ENCODE data around the gene MARCO.
"Not testable (repeated sequence)": the region's sequence is repeated elsewhere in the genome, so short reads cannot be mapped to it uniquely, and the experiment has no call there.

MARCO gene

GRCh38 chr2:119019521-119019920 lies 77.5 kb downstream of the MARCO start:
- H3K27me3 Mint-ChIP-seq, result peaks cover 4% of the 10 kb centered on the region
- no peaks in the 10 kb centered on the region for H3K4me1 Mint-ChIP-seq (ENCODE audit: low read depth)
- H3K4me3 Mint-ChIP-seq, result no peak overlapping the region
- H3K27ac Mint-ChIP-seq, result no peak overlapping the region
- H3K9me3 Mint-ChIP-seq (ENCODE audit: low read depth), result no peaks in the 10 kb centered on the region
- no peaks in the 10 kb centered on the region for H3K36me3 Mint-ChIP-seq

DNA sequence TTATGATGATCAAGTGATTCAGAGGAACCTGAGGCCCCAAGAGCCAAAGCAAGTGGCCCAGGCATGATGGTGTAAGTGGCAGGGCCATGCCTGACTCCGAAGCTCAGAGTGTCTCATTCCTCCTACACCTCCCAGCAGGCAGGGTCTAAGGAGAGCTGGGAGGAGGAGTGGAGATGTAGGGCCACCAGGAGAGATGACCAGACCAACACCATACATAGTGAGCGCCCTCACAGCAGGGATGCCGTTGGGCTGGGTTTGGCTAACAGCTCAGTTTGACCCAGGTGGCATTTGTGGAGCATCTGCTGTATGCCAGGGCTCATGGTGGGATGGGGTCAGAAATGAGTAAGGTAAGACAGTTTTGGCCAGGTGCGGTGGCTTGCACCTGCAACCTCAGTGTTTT lies 80.7 kb downstream of the MARCO start:
- H3K4me3 Mint-ChIP-seq, result no peak overlapping the region
- H3K27ac Mint-ChIP-seq, result no peak overlapping the region
- H3K9me3 Mint-ChIP-seq (ENCODE audit: low read depth), result no peaks in the 10 kb centered on the region
- no peaks in the 10 kb centered on the region for H3K4me1 Mint-ChIP-seq (ENCODE audit: low read depth)
- H3K27me3 Mint-ChIP-seq, result peaks cover 2% of the 10 kb centered on the region
- H3K36me3 Mint-ChIP-seq, result no peaks in the 10 kb centered on the region

DNA sequence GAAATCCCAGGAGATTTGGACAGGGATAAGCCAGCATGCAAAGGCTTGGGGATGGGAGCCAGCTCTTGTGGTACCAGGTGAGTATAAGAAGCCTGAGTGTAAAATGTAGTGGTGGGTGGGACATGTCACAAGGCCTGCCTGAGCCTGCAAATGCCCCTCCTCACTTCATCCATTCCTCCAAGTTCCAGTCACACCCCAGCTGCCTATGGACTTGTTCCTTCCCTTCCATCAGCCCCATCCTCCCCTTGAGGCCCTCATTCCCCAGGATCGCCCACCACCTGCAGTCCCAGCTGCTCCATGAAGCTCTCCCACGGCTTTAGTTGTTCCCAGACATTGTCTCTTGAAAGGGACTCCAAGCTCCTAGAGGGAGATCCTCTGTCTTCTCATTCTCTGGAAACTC lies 81.5 kb downstream of the MARCO start:
- peaks cover 2% of the 10 kb centered on the region for H3K27me3 Mint-ChIP-seq

DNA sequence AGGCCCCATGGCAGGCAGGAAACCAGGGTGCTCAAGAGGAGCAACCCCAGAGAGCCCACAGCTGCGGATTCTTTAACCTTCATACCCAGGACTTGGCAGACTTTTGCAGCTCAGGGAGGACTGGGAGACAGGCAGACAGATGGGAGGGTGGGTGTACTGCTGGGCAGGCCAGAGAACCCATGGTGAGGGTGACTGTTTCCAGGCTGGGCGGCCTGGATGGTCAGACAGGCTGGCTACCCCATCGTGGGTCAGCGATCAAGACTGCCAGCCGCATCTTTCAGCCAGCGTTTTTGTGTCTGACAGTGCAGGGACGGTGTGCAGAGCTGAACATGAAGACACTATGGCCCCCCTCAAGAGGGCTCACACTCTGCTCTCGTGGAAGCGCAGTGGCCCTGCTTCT lies 82.2 kb downstream of the MARCO start:
- Mint-ChIP-seq H3K4me3 (no peak overlapping the region), H3K36me3 (no peaks in the 10 kb centered on the region), H3K27me3 (peaks cover 7% of the 10 kb centered on the region), H3K4me1 (ENCODE audit: low read depth) (no peaks in the 10 kb centered on the region), H3K27ac (no peak overlapping the region), H3K9me3 (ENCODE audit: low read depth) (no peaks in the 10 kb centered on the region)

More for the DNA sequence above, 81.5 kb downstream of the MARCO start:
- no peaks in the 10 kb centered on the region for H3K4me1 Mint-ChIP-seq (ENCODE audit: low read depth)
- no peak overlapping the region for H3K4me3 Mint-ChIP-seq
- H3K9me3 Mint-ChIP-seq (ENCODE audit: low read depth), result no peaks in the 10 kb centered on the region
- no peaks in the 10 kb centered on the region for H3K36me3 Mint-ChIP-seq
- no peak overlapping the region for H3K27ac Mint-ChIP-seq

- no peaks in the 10 kb centered on the region for H3K36me3 Mint-ChIP-seq
Observed at GRCh38 chr2:119024568-119024967, 82.6 kb downstream of the MARCO start.

DNA sequence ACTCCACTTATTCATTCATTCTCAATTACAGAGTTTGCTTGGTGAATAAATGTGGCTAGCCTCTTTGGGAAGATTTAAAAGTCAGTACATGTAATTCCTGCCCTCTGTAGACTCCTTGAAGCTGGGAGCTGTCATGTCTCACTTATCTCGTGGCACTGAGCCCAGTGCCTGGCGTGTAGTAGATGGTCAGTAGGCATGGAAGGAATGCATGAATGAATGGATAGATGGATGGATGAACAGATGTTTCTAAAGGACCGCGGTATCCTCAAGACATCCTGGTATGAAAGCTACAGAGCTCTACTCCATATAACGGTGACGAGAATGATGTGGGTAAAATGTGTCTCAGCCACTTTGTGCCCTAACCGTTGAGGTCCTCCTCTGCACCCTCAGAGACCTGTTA lies 83.0 kb downstream of the MARCO start:
- no peak overlapping the region for H3K27ac Mint-ChIP-seq

More at GRCh38 chr2:119024568-119024967, 82.6 kb downstream of the MARCO start:
- Mint-ChIP-seq H3K9me3 (ENCODE audit: low read depth) (no peaks in the 10 kb centered on the region), H3K4me1 (ENCODE audit: low read depth) (no peaks in the 10 kb centered on the region), H3K27me3 (peaks cover 7% of the 10 kb centered on the region), H3K4me3 (no peak overlapping the region), H3K27ac (no peak overlapping the region)

GRCh38 chr2:119025762-119026351 lies 83.9 kb downstream of the MARCO start:
- no peak overlapping the region for H3K27ac Mint-ChIP-seq
- H3K27me3 Mint-ChIP-seq, result peaks cover 16% of the 10 kb centered on the region
- H3K4me1 Mint-ChIP-seq (ENCODE audit: low read depth), result no peaks in the 10 kb centered on the region
- no peaks in the 10 kb centered on the region for H3K36me3 Mint-ChIP-seq
- no peaks in the 10 kb centered on the region for H3K9me3 Mint-ChIP-seq (ENCODE audit: low read depth)
- H3K4me3 Mint-ChIP-seq, result no peak overlapping the region

More for the DNA sequence above, 83.0 kb downstream of the MARCO start:
- Mint-ChIP-seq H3K27me3 (peaks cover 8% of the 10 kb centered on the region), H3K4me3 (no peak overlapping the region), H3K4me1 (ENCODE audit: low read depth) (no peaks in the 10 kb centered on the region), H3K9me3 (ENCODE audit: low read depth) (no peaks in the 10 kb centered on the region), H3K36me3 (no peaks in the 10 kb centered on the region)

GRCh38 chr2:119026890-119027289 lies 84.9 kb downstream of the MARCO start:
- peaks cover 18% of the 10 kb centered on the region for H3K27me3 Mint-ChIP-seq
- H3K36me3 Mint-ChIP-seq, result no peaks in the 10 kb centered on the region

GRCh38 chr2:119028327-119029174 lies 86.6 kb downstream of the MARCO start:
- Mint-ChIP-seq H3K36me3 (peaks cover 3% of the 10 kb centered on the region), H3K4me1 (ENCODE audit: low read depth) (no peaks in the 10 kb centered on the region), H3K27me3 (peaks cover 17% of the 10 kb centered on the region)

More at GRCh38 chr2:119026890-119027289, 84.9 kb downstream of the MARCO start:
- Mint-ChIP-seq H3K4me3 (no peak overlapping the region), H3K9me3 (ENCODE audit: low read depth) (no peaks in the 10 kb centered on the region), H3K27ac (no peak overlapping the region), H3K4me1 (ENCODE audit: low read depth) (no peaks in the 10 kb centered on the region)

GRCh38 chr2:119029297-119029696 lies 87.3 kb downstream of the MARCO start:
- Mint-ChIP-seq H3K27ac (no peak overlapping the region), H3K4me3 (no peak overlapping the region), H3K9me3 (ENCODE audit: low read depth) (peaks cover 2% of the 10 kb centered on the region), H3K36me3 (peaks cover 3% of the 10 kb centered on the region), H3K27me3 (peaks cover 17% of the 10 kb centered on the region), H3K4me1 (ENCODE audit: low read depth) (no peaks in the 10 kb centered on the region)

More at GRCh38 chr2:119028327-119029174, 86.6 kb downstream of the MARCO start:
- H3K27ac Mint-ChIP-seq, result no peak overlapping the region
- H3K4me3 Mint-ChIP-seq, result no peak overlapping the region
- H3K9me3 Mint-ChIP-seq (ENCODE audit: low read depth), result no peaks in the 10 kb centered on the region

DNA sequence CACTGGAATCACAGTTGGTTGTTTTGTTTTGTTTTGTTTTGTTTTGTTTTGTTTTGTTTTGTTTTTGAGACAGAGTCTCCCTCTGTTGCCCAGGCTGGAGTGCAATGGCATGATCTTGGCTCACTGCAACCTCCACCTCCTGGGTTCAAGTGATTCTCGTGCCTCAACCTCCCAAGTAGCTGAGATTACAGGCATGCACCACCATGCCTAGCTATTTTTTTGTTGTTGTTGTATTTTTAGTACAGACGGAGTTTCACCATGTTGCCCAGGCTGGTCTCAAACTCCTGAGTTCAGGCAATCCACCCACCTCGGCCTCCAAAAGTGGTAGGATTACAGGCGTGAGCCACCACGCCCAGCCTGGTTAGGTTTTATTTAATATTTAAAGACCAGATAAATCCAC lies 95.9 kb downstream of the MARCO start:
- not testable (repeated sequence) for H3K4me1 Mint-ChIP-seq (ENCODE audit: low read depth); H3K4me3 Mint-ChIP-seq; H3K27me3 Mint-ChIP-seq; H3K27ac Mint-ChIP-seq
- Mint-ChIP-seq H3K36me3 (peaks cover 10% of the 10 kb centered on the region), H3K9me3 (ENCODE audit: low read depth) (peaks cover 12% of the 10 kb centered on the region)

DNA sequence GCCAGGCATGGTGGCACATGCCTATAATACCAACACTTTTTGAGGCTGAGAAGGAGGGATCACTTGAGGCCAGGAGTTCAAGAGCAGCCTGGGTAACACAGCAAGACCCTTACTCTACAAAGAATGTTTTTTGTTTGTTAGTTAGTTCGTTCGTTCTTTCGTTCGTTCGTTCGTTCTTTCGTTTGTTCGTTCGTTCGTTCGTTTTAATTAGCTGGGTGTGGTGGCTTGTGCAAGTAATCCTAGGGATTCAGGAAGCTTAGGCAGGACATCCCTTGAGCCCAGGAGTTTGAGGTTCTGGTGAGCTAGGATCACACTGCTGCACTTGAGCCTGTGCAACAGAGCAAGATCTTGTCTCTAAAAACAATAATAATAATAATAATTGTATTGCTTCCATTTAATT lies 98.7 kb downstream of the MARCO start:
- Mint-ChIP-seq H3K9me3 (ENCODE audit: low read depth) (no peaks in the 10 kb centered on the region), H3K36me3 (no peaks in the 10 kb centered on the region), H3K27ac (no peak overlapping the region), H3K27me3 (peaks cover 8% of the 10 kb centered on the region), H3K4me3 (no peak overlapping the region), H3K4me1 (ENCODE audit: low read depth) (no peaks in the 10 kb centered on the region)
